ENCODE data around the gene TXNDC2. TPM values are rescaled to one million over a fixed set of nuclear protein-coding genes. Genes with fewer than 3 reads are reported as not detected.

TXNDC2 gene
- total and polyA plus RNA-seq, 9 of the 15 experiments (the other 6 are each of a cell fraction or from before 2014, with no cell fraction given), result 1.2 to 4.9 (median 2.3) TPM

DNA sequence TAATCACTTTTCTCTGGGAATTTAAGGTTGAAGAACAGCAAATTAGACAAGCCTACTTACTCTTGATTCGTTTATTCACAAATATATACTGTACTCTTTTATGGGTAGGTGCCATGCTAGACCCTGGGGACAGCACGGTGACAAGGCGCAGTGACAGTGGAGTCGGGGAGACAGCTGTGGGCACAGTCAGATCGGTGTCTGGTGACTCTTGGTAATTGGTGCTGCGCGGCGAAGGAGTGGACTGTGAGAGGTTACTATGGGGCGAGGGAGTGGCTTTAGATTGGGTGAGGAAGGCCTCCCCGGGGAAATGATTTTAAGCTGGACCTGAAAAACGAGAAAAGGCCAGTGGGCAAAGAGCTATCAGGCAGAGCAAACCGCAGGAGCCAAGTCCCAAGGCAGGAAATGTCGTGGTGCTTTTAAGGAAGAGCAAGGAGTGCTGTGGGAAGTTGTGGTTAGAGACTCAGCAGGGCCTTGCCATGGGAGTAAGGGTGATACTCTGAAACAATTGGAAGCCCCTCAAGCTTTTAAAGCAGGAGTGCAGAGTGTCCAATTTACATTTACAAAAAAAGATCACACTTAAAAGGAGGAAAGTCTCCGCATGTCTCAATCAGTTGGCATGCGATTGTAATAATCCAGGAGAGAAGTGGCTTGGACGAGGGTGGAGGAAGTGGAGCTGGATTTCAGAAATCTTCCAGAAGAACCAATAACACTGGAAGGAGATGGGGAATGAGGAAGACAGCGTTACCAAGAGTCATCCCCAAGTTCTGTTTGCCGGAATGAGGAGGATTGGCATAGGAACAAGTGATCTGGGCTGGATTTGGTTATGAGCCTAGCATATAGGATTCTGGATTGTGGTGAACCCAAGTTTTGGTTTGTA lies 36.1 kb upstream of the TXNDC2 start (continued):
- TF ChIP-seq, protein P1, sequence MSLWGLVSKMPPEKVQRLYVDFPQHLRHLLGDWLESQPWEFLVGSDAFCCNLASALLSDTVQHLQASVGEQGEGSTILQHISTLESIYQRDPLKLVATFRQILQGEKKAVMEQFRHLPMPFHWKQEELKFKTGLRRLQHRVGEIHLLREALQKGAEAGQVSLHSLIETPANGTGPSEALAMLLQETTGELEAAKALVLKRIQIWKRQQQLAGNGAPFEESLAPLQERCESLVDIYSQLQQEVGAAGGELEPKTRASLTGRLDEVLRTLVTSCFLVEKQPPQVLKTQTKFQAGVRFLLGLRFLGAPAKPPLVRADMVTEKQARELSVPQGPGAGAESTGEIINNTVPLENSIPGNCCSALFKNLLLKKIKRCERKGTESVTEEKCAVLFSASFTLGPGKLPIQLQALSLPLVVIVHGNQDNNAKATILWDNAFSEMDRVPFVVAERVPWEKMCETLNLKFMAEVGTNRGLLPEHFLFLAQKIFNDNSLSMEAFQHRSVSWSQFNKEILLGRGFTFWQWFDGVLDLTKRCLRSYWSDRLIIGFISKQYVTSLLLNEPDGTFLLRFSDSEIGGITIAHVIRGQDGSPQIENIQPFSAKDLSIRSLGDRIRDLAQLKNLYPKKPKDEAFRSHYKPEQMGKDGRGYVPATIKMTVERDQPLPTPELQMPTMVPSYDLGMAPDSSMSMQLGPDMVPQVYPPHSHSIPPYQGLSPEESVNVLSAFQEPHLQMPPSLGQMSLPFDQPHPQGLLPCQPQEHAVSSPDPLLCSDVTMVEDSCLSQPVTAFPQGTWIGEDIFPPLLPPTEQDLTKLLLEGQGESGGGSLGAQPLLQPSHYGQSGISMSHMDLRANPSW (CRISPR knock-in tag; IDR thresholded peaks at IDR 0.05), result no peak
- TF ChIP-seq SIN3A (IDR thresholded peaks at IDR 0.05; ENCODE audit: borderline replicate concordance in 2 of 2, control insufficient read depth in 1 of 2, low read depth in 2 of 2, low read length in 2 of 2), result 0 out of 4 replicates have a peak, but pooled peaks of 1 of the 2 experiments have one; percentile 25
- TF ChIP-seq, protein P2, sequence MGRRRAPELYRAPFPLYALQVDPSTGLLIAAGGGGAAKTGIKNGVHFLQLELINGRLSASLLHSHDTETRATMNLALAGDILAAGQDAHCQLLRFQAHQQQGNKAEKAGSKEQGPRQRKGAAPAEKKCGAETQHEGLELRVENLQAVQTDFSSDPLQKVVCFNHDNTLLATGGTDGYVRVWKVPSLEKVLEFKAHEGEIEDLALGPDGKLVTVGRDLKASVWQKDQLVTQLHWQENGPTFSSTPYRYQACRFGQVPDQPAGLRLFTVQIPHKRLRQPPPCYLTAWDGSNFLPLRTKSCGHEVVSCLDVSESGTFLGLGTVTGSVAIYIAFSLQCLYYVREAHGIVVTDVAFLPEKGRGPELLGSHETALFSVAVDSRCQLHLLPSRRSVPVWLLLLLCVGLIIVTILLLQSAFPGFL (CRISPR knock-in tag; IDR thresholded peaks at IDR 0.05), result no peak
- TF ChIP-seq FIP1L1 (IDR thresholded peaks at IDR 0.05; ENCODE audit: low read depth, low read length, poor library complexity, severe bottlenecking), result no peak
- TF ChIP-seq TAF1 (IDR thresholded peaks at IDR 0.05; ENCODE audit: control insufficient read depth, extremely low read depth, insufficient read depth, low read length, severe bottlenecking), result no peak
- TF ChIP-seq TBP (optimal IDR thresholded peaks at IDR 0.05; ENCODE audit: low read depth, low read length), result peak; percentile 47
- no peak for TF ChIP-seq CREB5 (CRISPR knock-in tag; IDR thresholded peaks at IDR 0.05)
- peak; percentile 51 for TF ChIP-seq FOSL1 (tag; conservative IDR thresholded peaks at IDR 0.05)
- no peak for TF ChIP-seq ZC3H8 (IDR thresholded peaks at IDR 0.05)
- TF ChIP-seq POLR2B (IDR thresholded peaks at IDR 0.05; ENCODE audit: low read depth, partially characterized antibody), result peak; percentile 50
- no peak for TF ChIP-seq SLC30A9 (CRISPR knock-in tag; IDR thresholded peaks at IDR 0.05)
- TF ChIP-seq ZNF764 (CRISPR knock-in tag; IDR thresholded peaks at IDR 0.05; ENCODE audit: low read depth), result no peak
- TF ChIP-seq ZNF143 (CRISPR knock-in tag; IDR thresholded peaks at IDR 0.05), result no peak
- TF ChIP-seq SAP30 (IDR thresholded peaks at IDR 0.05; ENCODE audit: borderline replicate concordance, insufficient read depth, low read depth, low read length, poor library complexity, severe bottlenecking), result no peak
- TF ChIP-seq CREB3L1 (IDR thresholded peaks at IDR 0.05; ENCODE audit: borderline replicate concordance, low read depth), result no peak; the same call in 1 of the 2 replicates
- peak; percentile 21; the same call in 1 of the 2 replicates for TF ChIP-seq PHF8 (IDR thresholded peaks at IDR 0.05; ENCODE audit: borderline replicate concordance, low read length)

Measured in K562 (cell line).